ENCODE data around the gene POPDC2. TPM values are rescaled to one million over a fixed set of nuclear protein-coding genes. Genes with fewer than 3 reads are reported as not detected.
A peak's percentile ranks its signal among the peaks of the same experiment; 100 is the strongest.

POPDC2 gene
- total and polyA plus RNA-seq, 9 donors, result 0.83 to 5.0 (median 2.9) TPM

DNA sequence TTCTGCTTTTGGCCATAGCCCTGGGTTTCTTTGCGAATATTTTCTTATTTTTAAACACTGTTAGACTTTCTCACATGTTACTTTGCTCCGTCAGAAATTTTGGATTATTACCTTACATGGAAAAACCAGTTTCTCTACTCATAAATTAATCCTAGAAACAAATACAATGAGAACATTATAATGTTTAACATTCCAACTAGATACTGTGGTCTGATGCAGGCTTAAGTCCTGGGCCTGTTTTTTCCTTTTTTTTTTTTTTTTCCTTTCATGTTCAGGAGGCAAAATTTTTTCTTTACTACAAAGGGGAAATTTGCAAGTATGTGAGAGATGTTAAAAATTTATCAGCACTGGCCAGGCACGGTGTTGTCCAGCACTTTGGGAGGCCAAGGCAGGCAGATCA lies 28.9 kb downstream of the POPDC2 start:
- no peaks in the 10 kb centered on the region for H3K27me3 ChIP-seq
- no peak for DNase-seq
- H3K4me3 ChIP-seq, result no peak overlapping the region
- intact Hi-C loops (cut with DNase I), result no loop called here
- peaks cover 14% of the 10 kb centered on the region for H3K4me1 ChIP-seq (ENCODE audit: insufficient read depth)
- peak overlapping the region in 1 of 2 donors; percentile 23 for H3K27ac ChIP-seq
- TF ChIP-seq POLR2A (IDR thresholded peaks at IDR 0.05) (no peak), CTCF (IDR thresholded peaks at IDR 0.05) (no peak), EP300 (IDR thresholded peaks at IDR 0.05) (no peak)
- no peaks in the 10 kb centered on the region for H3K36me3 ChIP-seq
- no peaks in the 10 kb centered on the region for H3K9me3 ChIP-seq
- 2 to 15% (median 7%) methylated on average over 3 of the region's 3 CpGs for WGBS, 3 donors

DNA sequence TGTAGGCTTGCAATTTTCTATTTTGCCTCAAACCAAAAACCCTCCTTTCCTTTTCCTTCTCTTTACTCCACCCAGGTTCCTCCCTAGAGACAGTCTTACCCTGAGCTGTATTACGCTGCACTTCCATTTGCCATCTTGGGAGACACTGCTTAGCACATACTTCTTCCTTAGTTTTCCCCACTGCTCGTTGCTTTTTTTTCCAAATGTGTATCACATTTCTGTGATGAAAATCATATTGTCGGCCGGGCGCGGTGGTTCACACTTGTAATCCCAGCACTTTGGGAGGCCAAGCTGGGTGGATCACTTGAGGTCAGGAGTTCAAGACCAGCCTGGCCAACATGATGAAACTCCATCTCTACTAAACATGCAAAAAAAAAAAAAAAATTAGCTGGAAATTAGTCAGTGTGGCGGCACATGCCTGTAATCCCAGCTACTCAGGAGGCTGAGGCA lies 29.5 kb downstream of the POPDC2 start:
- no peak overlapping the region for H3K4me3 ChIP-seq
- H3K27me3 ChIP-seq, result no peaks in the 10 kb centered on the region
- TF ChIP-seq CTCF (IDR thresholded peaks at IDR 0.05), result no peak
- no peaks in the 10 kb centered on the region for H3K9me3 ChIP-seq
- intact Hi-C loops (cut with DNase I), result no loop called here
- H3K4me1 ChIP-seq (ENCODE audit: insufficient read depth), result peaks cover 14% of the 10 kb centered on the region
- 62 to 79% (median 75%) methylated on average over 7 of the region's 7 CpGs for WGBS, 3 donors
- H3K36me3 ChIP-seq, result no peaks in the 10 kb centered on the region
- H3K27ac ChIP-seq, result peak overlapping the region in 1 of 2 donors; percentile 23
- no peak for DNase-seq

DNA sequence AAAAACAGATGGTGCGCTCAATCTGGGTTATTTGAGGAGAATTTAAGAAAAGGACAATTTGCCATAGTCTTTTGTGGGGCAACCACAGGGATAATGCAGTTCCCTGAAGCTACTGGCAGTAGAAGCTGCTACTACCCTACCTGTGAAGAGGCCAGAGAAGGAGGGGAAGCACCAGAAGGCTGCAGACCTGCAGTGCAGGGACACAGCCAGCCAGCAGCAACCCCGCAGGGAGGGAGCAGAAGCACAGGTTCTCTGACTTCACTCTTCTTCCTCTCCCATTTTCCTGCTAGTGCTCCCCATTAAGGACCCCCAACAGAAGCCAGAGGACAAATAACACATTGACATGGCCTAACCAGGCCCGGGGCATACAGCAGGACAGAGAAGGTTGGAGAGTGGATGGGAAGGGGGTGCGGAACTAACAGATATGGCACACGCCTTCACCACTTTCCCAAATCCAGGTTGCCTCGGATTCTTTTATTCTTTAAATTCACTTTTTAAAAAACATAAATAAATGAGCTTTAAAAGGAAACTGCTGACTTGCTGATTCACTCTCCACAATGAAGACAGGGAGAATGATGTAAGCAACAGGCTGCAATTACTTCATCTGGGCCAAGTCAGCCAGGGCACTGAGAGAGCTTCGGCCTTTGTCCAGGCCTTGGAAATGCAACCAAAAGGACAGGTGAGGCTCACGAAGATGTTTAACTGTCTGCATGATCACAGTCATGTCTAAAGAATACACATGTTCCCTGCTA lies 30.1 kb downstream of the POPDC2 start:
- intact Hi-C loops (cut with DNase I), result no loop called here
- TF ChIP-seq EP300 (IDR thresholded peaks at IDR 0.05), result no peak
- no peak for TF ChIP-seq POLR2A (IDR thresholded peaks at IDR 0.05)
- no peak for TF ChIP-seq CTCF (IDR thresholded peaks at IDR 0.05)
- H3K9me3 ChIP-seq, result no peaks in the 10 kb centered on the region
- no peaks in the 10 kb centered on the region for H3K27me3 ChIP-seq
- 62 to 73% (median 71%) methylated on average over 8 of the region's 8 CpGs for WGBS, 3 donors
- peaks cover 14% of the 10 kb centered on the region for H3K4me1 ChIP-seq (ENCODE audit: insufficient read depth)
- peak in 3 of 5 donors; percentile 34 to 55 (median 43) for DNase-seq
- H3K36me3 ChIP-seq, result no peaks in the 10 kb centered on the region
- peak overlapping the region in 1 of 2 donors; percentile 23 for H3K27ac ChIP-seq
- no peak overlapping the region for H3K4me3 ChIP-seq

DNA sequence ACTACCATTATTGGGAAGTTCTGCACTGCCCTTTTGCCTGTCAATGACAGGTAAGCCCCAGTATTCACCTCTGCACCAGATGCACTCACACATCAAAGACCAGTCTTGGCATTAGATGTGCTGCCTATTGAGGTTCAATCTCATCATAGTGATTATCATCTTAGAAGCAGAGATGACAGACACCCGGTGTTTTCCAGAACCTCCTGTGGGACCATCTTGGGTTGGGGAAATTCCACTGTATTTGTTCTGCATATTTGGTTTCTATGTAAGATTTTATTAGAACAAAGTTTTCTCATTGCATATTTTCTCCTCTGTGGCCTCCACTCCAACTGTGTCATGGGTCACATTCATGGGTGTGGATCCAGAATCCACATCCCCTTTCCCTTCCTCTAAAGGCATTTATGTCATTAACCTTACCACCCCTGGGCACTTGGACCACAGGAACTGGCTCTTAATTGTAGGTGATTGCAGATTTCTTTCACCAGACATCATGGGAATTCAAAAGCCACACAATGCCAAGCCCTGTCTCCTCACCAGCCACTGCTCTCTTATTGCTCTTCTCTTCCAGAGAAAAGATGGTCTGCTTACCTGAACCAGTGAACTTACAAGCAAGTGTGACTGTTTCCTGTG lies 31.5 kb downstream of the POPDC2 start:
- H3K36me3 ChIP-seq, result no peaks in the 10 kb centered on the region
- H3K27ac ChIP-seq, result no peak overlapping the region
- no peak for DNase-seq
- no peaks in the 10 kb centered on the region for H3K27me3 ChIP-seq
- intact Hi-C loops (cut with DNase I), result no loop called here
- H3K4me1 ChIP-seq (ENCODE audit: insufficient read depth), result peaks cover 14% of the 10 kb centered on the region
- no peaks in the 10 kb centered on the region for H3K9me3 ChIP-seq
- TF ChIP-seq EP300 (IDR thresholded peaks at IDR 0.05), result no peak
- TF ChIP-seq POLR2A (IDR thresholded peaks at IDR 0.05), result no peak
- TF ChIP-seq CTCF (IDR thresholded peaks at IDR 0.05), result no peak
- H3K4me3 ChIP-seq, result no peak overlapping the region
- 61 to 73% (median 65%) methylated on average over 1 of the region's 1 CpG for WGBS, 3 donors
